Endothelial cell of umbilical vein (primary cell): ENCODE data around the gene BEND3. TPM values are rescaled to one million over a fixed set of nuclear protein-coding genes. Genes with fewer than 3 reads are reported as not detected.

Source experiments
- BruUV-seq: library from RNA; stranded (reverse); fragments of 400-500 nt; replicated peaks from 2 replicates; lab custom pipeline; 2021; lab: Mats Ljungman, UMichigan
- CTCF ChIA-PET: fragments of 300-600, 350-600 bp; sonication (Branson Sonifier 250); formaldehyde crosslinking; loops from one replicate; lab custom pipeline; 2021; ENCODE audit warnings: antibody characterized with exemption, inconsistent platforms; lab: Charles Lee
- POLR2A ChIA-PET: fragments of 300-600, 350-600 bp; sonication (Branson Sonifier 250); formaldehyde crosslinking; loops from one replicate; lab custom pipeline; 2021; ENCODE audit warnings: antibody characterized with exemption, inconsistent platforms; lab: Charles Lee
- DNase-seq: peaks from one replicate; pipeline ENCODE4 v3.0.0-alpha.2; 2011; ENCODE audit warnings: low read depth, low spot score
- FAIRE-seq: peaks from 2 replicates; lab custom pipeline; 2011; peaks lifted over from hg19 to GRCh38; lab: Jason Lieb, UNC
- H2AFZ ChIP-seq: 2 replicates; pipeline ENCODE4 v1.6.0; 2012; ENCODE audit warnings: low read depth, low read length, control low read depth, inconsistent platforms
- H3K27ac ChIP-seq: 2 replicates; pipeline ENCODE4 v1.5.1; 2011; ENCODE audit warnings: low read depth, mild to moderate bottlenecking, control low read depth, low read length, moderate library complexity; ENCODE audit not compliant: insufficient read depth
- H3K27me3 ChIP-seq, 2 experiments: 2 replicates each; pipeline versions ENCODE4 v1.6.0 to v1.6.1; 2011; ENCODE audit warnings: low read length in 2 of 2, mixed read lengths in 1 of 2; ENCODE audit not compliant: control insufficient read depth in 2 of 2, insufficient read depth in 2 of 2
- H3K36me3 ChIP-seq, 2 experiments: 2 replicates in 1 of 2; 3 replicates in 1 of 2; pipeline ENCODE4 v1.5.1; 2011; ENCODE audit warnings: low read length in 2 of 2, mild to moderate bottlenecking in 1 of 2, moderate library complexity in 1 of 2; ENCODE audit not compliant: control insufficient read depth in 2 of 2, insufficient read depth in 2 of 2; ENCODE audit errors: extremely low read depth in 1 of 2
- H3K4me1 ChIP-seq: 3 replicates; pipeline ENCODE4 v1.5.1; 2011; ENCODE audit warnings: mild to moderate bottlenecking, low read length; ENCODE audit not compliant: control insufficient read depth, insufficient read depth; ENCODE audit errors: extremely low read depth
- H3K4me2 ChIP-seq: 2 replicates; pipeline ENCODE4 v1.6.1; 2011; ENCODE audit warnings: low read length, control low read depth, mixed read lengths; ENCODE audit not compliant: insufficient read depth
- H3K4me3 ChIP-seq, 3 experiments: fragments of 200-600 bp in 1 of 3; sonication (generic), shearing (Covaris generic) in 1 of 3; replicated peaks in 1 of 3; 2 replicates each; pipeline ENCODE4 v1.5.1; 2011 to 2016; ENCODE audit warnings: control low read depth in 3 of 3, low read length in 3 of 3, mild to moderate bottlenecking in 2 of 3, inconsistent platforms in 1 of 3, low read depth in 1 of 3, moderate library complexity in 1 of 3; ENCODE audit not compliant: insufficient read depth in 1 of 3
- H3K79me2 ChIP-seq: 2 replicates; pipeline ENCODE4 v1.6.0; 2012; ENCODE audit warnings: low read length, inconsistent platforms; ENCODE audit not compliant: control insufficient read depth, insufficient read depth
- H3K9ac ChIP-seq: replicated peaks from 2 replicates; pipeline ENCODE3; 2011; ENCODE audit warnings: low read length, control low read depth; ENCODE audit not compliant: insufficient read depth; ENCODE audit errors: extremely low read depth
- H3K9me1 ChIP-seq: replicated peaks from 3 replicates; pipeline ENCODE4 v1.6.0; 2011; ENCODE audit warnings: mild to moderate bottlenecking, low read length; ENCODE audit not compliant: control insufficient read depth, insufficient read depth; ENCODE audit errors: extremely low read depth
- H3K9me3 ChIP-seq: replicated peaks from 2 replicates; pipeline ENCODE4 v1.5.1; 2012; ENCODE audit warnings: low read length, inconsistent platforms; ENCODE audit not compliant: control insufficient read depth, insufficient read depth
- H4K20me1 ChIP-seq: replicated peaks from 2 replicates; pipeline ENCODE3; 2011; ENCODE audit warnings: mild to moderate bottlenecking, low read length; ENCODE audit not compliant: control insufficient read depth, insufficient read depth; ENCODE audit errors: extremely low read depth
- CTCF ChIP-seq, 2 donors: IDR thresholded peaks; 1 replicate in 1 of 2; 2 replicates in 1 of 2; pipeline ENCODE4 v1.5.1; 2011; ENCODE audit warnings: low read length in 2 of 2, mild to moderate bottlenecking in 2 of 2, moderate library complexity in 2 of 2, control low read depth in 1 of 2, inconsistent platforms in 1 of 2, low read depth in 1 of 2; ENCODE audit not compliant: insufficient read depth in 1 of 2; ENCODE audit errors: extremely low read depth in 1 of 2
- EZH2 ChIP-seq: IDR thresholded peaks from 2 replicates; pipeline ENCODE4 v1.6.1; 2012; ENCODE audit warnings: borderline replicate concordance, low read depth, mild to moderate bottlenecking, moderate library complexity, low read length, inconsistent platforms; ENCODE audit not compliant: severe bottlenecking
- FOS ChIP-seq: IDR thresholded peaks from 2 replicates; pipeline ENCODE4 v1.6.1; 2011; ENCODE audit warnings: mild to moderate bottlenecking, low read length, moderate library complexity, borderline replicate concordance; ENCODE audit not compliant: insufficient read depth
- GATA2 ChIP-seq: IDR thresholded peaks from 2 replicates; pipeline ENCODE4 v1.7.0; 2011; ENCODE audit warnings: low read depth, mild to moderate bottlenecking, moderate library complexity, mixed read lengths, low read length; ENCODE audit not compliant: insufficient read length, insufficient read depth
- JUN ChIP-seq: IDR thresholded peaks from 2 replicates; pipeline ENCODE4 v1.6.1; 2011; ENCODE audit warnings: borderline replicate concordance, low read depth; ENCODE audit not compliant: insufficient read length, insufficient read depth
- MAX ChIP-seq: IDR thresholded peaks from 2 replicates; pipeline ENCODE4 v1.6.1; 2011; ENCODE audit not compliant: insufficient read depth, insufficient read length
- MYC ChIP-seq: IDR thresholded peaks from one replicate; pipeline ENCODE4 v1.6.1; 2011; ENCODE audit warnings: mild to moderate bottlenecking, low read depth, low read length
- POLR2A ChIP-seq: IDR thresholded peaks from 2 replicates; pipeline ENCODE4 v1.6.1; 2012; ENCODE audit warnings: low read depth, mild to moderate bottlenecking, control low read depth, low read length
- POLR2AphosphoS5 ChIP-seq: IDR thresholded peaks from 2 replicates; pipeline ENCODE4 v1.6.1; 2012; ENCODE audit warnings: low read depth, mild to moderate bottlenecking, control low read depth, low read length, moderate library complexity; ENCODE audit not compliant: insufficient read depth
- dilution Hi-C: fragments of 300-500 bp; cut with MboI; formaldehyde crosslinking; loops from one replicate; pipeline ENCODE4 v1.15.0; 2019; ENCODE audit warnings: low sequenced_read_pairs; ENCODE audit not compliant: extremely low pct_ligation_motif_present
- intact Hi-C: fragments of 100-400 bp; cut with micrococcal nuclease; formaldehyde crosslinking; loops from one replicate; pipeline ENCODE4 v1.10.0; 2022
- polyA plus RNA-seq, 4 experiments: library from polyadenylated mRNA; depleted of rRNA in 3 of 4; stranded (reverse) in 3 of 4; unstranded in 1 of 4; fragments of >200 nt; gene quantifications; 2 replicates each; pipeline versions ENCODE4 v1.2.1 to v1.2.3, GENCODE V29; 2011 to 2012; ENCODE audit warnings: missing spikeins in 1 of 4
- total RNA-seq: library from RNA; stranded (reverse); gene quantifications from 2 replicates; pipeline ENCODE4 v1.2.3, GENCODE V29; 2021

Gene BEND3
- total and polyA plus RNA-seq, 2 donors (not counting 3 experiments of a cell fraction or from before 2014, with no cell fraction given) = 1.6 to 4.8 TPM

GRCh38 chr6:107077710-107078109, 37.6 kb downstream of the BEND3 start:
- CTCF ChIA-PET = no interaction called here
- intact Hi-C loops = loop anchor here (5.0 kb wide), 1 partner anchor 35 kb away; no protein-coding TSS in a partner anchor
- no peaks in the 10 kb centered on the region for H4K20me1 ChIP-seq
- DNase-seq (no peak), FAIRE-seq (no peak)
- POLR2A ChIA-PET = no interaction called here
- H2AFZ ChIP-seq = no peak overlapping the region
- dilution Hi-C loops = no loop called here
- H3K4me1 ChIP-seq = no peaks in the 10 kb centered on the region
- no peak for TF ChIP-seq FOS
- TF ChIP-seq JUN = no peak
- no peak for TF ChIP-seq POLR2A
- TF ChIP-seq GATA2 = no peak
- no peak for TF ChIP-seq MAX
- TF ChIP-seq POLR2AphosphoS5 = no peak
- TF ChIP-seq EZH2 = no peak
- no peak for TF ChIP-seq CTCF (IDR thresholded peaks at IDR 0.05; ENCODE audit: extremely low read depth in 1 of 2, insufficient read depth in 1 of 2, low read depth in 1 of 2, low read length in 2 of 2)
- TF ChIP-seq MYC = no peak
- H3K36me3 ChIP-seq = no peaks in the 10 kb centered on the region
- no peak overlapping the region for H3K27ac ChIP-seq
- no peaks in the 10 kb centered on the region for H3K27me3 ChIP-seq
- H3K9ac ChIP-seq = no peak overlapping the region
- no peak overlapping the region for H3K4me2 ChIP-seq
- H3K9me1 ChIP-seq = no peaks in the 10 kb centered on the region
- no peaks in the 10 kb centered on the region for H3K9me3 ChIP-seq
- no TSS peak for BruUV-seq
- no peak overlapping the region for H3K4me3 ChIP-seq
- H3K79me2 ChIP-seq = no peaks in the 10 kb centered on the region
